WI38 (cell line): ENCODE measurements around the gene HOXA13.

ENCODE experiments used
- H3K4me3 ChIP-seq: 2 replicates; pipeline ENCODE4 v1.5.1; 2011; ENCODE audit warnings: low read depth, mild to moderate bottlenecking, control low read depth, low read length
- TF ChIP-seq, protein P1 (sequence below): IDR thresholded peaks from 2 replicates; pipeline ENCODE4 v1.5.1; 2012; ENCODE audit warnings: low read depth, mild to moderate bottlenecking, control low read depth, low read length

Gene HOXA13

DNA sequence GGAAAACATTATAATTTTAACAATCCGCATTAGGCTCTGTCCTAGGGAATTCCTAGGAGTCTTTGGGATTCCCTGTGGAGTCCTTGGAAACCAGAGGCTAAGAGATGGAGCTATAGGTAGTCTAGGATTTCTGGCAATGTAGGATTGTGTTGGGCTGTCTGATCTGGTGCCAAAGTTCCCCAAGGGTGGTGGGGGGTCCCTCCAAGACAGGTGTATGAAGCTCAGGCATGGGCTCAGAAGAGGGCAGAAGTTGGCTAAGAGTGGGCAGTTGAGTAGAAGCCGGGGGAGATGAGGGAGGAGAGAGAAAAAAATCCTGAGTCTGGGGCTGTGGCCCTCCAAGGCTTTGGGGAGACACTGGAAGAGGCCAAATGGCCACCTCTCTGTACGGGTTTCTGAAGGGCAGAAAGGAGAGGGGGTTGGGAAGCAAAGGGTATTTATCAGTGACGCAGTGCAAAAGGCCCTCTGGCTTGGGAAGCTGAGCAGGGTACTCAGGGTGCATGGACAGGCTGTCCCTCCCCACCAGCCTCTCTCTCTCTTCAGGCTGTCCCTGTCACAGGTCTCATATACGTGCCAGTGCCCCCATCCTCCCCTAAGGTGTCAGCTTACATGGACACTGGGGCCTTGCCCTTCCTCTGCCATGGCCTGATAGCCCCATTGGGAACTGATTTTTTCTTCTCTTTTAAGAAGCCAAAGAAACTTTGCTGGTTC lies 53.2 kb downstream of the HOXA13 start:
- H3K4me3 ChIP-seq = no peak overlapping the region
- TF ChIP-seq, protein P1, sequence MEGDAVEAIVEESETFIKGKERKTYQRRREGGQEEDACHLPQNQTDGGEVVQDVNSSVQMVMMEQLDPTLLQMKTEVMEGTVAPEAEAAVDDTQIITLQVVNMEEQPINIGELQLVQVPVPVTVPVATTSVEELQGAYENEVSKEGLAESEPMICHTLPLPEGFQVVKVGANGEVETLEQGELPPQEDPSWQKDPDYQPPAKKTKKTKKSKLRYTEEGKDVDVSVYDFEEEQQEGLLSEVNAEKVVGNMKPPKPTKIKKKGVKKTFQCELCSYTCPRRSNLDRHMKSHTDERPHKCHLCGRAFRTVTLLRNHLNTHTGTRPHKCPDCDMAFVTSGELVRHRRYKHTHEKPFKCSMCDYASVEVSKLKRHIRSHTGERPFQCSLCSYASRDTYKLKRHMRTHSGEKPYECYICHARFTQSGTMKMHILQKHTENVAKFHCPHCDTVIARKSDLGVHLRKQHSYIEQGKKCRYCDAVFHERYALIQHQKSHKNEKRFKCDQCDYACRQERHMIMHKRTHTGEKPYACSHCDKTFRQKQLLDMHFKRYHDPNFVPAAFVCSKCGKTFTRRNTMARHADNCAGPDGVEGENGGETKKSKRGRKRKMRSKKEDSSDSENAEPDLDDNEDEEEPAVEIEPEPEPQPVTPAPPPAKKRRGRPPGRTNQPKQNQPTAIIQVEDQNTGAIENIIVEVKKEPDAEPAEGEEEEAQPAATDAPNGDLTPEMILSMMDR = no peak

DNA sequence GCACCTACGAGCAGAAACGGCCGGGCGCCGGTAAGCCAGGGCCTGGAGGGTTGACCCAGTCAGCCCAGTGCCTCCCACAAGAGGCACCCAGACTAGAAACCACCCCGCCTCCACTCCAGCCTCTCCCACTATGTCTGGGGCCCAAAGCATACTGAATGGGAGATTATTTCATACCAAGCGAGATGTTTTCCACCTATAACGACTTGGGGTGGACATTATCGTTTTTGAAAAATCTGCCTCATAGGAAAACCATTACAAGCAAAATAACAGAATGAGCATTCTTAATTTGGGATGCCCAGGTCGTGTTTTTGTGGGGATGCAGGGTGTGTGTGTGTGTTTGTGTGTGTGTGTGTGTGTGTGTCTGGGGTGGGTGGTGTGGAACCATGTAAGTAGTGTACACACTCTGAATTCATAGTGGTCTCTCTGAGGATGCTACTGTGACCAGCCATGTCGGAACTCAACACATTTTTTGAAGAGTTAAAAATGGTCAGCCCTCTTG lies 53.9 kb downstream of the HOXA13 start:
- TF ChIP-seq, protein P1 = no peak
- no peak overlapping the region for H3K4me3 ChIP-seq

DNA sequence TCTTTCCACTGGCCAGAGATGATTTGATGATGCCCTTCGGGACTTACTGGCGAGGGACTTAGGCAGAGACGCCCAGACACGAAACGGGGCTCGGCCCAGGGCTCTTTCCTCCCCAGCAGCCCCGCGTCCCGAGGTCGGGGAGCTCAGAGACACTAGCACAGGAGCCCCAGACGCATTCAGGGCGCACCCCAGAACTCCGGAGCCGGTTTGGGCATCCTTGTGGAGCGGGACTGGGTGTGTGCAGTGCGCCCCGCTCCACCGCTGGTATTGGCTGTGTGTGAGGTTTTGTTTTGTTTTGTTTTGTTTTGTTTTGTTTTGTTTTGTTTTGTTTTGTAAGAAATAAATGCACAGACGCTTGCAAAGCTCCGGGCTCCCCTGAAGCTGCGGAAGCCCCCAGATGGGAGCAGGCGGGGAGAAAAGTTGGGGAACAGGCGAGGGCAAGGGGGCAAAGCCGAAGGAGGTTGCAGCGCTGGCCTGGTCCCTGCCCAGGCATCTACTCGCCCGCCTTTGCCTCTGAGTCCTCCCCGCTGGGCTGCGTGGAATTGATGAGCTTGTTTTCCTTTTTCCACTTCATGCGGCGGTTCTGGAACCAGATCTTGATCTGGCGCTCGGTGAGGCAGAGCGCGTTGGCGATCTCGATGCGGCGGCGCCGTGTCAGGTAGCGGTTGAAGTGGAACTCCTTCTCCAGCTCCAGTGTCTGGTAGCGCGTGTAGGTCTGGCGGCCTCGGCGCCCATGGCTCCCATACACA lies 54.6 kb downstream of the HOXA13 start:
- TF ChIP-seq, protein P1 = no peak
- no peak overlapping the region for H3K4me3 ChIP-seq

DNA sequence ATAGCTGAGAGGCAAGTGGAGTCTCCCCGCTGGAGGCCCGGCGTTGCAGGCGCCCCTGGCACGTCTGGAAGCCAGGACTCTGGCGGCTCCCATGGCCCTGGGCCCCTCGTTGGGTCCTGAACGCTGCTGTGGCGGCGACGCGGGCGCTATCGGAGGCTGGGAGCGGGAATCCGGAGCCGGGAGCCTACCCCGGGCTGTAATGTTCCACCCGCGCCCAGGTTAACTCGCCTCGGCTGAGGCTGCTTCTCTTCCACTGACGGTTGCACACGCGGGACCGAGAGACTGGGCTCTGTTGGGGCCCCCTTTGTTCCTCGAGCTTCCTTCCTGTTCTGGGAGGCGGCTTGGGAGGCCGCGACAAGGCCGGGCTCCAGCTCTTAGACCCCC lies 55.1 kb downstream of the HOXA13 start:
- no peak overlapping the region for H3K4me3 ChIP-seq
- TF ChIP-seq, protein P1 = no peak
